ENCODE data around the gene MED26.
A peak's percentile ranks its signal among the peaks of the same experiment; 100 is the strongest.
"Not testable (repeated sequence)": the region's sequence is repeated elsewhere in the genome, so short reads cannot be mapped to it uniquely, and the experiment has no call there.

Gene MED26

DNA sequence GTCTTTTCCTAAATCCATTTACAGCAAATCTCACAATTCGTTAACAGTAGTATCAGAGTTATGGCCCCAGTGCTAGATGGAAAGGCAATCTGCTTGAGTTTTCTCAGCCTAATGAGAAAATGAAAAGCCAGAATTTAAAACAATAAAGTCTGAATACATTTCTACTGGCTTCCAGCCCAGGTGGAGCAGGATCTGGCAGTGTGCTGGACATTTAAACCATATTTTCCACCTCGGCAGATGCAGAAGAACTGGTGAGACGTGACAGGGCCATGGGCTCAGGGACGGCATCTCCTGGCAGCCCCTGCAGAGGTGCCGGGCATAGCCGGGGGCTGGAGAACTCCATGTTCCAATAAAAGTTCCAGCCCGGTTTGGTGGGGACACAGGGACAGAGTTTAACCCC is 24.9 kb upstream of the MED26 start:
- ChIA-PET POLR2A (no interaction called here), CTCF (no interaction called here)
- peaks cover 16 to 81% of the 10 kb centered on the region in 2 experiments for H3K36me3 ChIP-seq (ENCODE audit: control insufficient read depth in 2 of 2, insufficient read depth in 1 of 2, low read length in 2 of 2)
- H3K9me3 ChIP-seq (ENCODE audit: control insufficient read depth, insufficient read depth, low read depth, low read length): no peaks in the 10 kb centered on the region
- H3K4me3 ChIP-seq (ENCODE audit: low read depth, low read length): no peak overlapping the region
- no peak overlapping the region for H3K27ac ChIP-seq (ENCODE audit: extremely low read depth, low read depth, low read length)
- no peaks in the 10 kb centered on the region for H3K4me1 ChIP-seq (ENCODE audit: control insufficient read depth, insufficient read depth, low read length)
- TF ChIP-seq ZNF175 (tag by site-specific recombination; IDR thresholded peaks at IDR 0.05) (no peak), ZNF600 (tag by site-specific recombination; IDR thresholded peaks at IDR 0.05) (no peak), ZNF221 (tag by site-specific recombination; IDR thresholded peaks at IDR 0.05; ENCODE audit: borderline replicate concordance) (no peak), ZNF184 (tag by site-specific recombination; IDR thresholded peaks at IDR 0.05) (no peak), ZNF366 (tag by site-specific recombination; conservative IDR thresholded peaks at IDR 0.05) (no peak), ZNF548 (tag by site-specific recombination; IDR thresholded peaks at IDR 0.05) (no peak), ZNF23 (tag by site-specific recombination; IDR thresholded peaks at IDR 0.05; ENCODE audit: borderline replicate concordance) (no peak), BCL11A (tag by site-specific recombination; IDR thresholded peaks at IDR 0.05; ENCODE audit: low read depth) (no peak), OSR2 (tag by site-specific recombination; IDR thresholded peaks at IDR 0.05) (no peak), SP3 (tag by site-specific recombination; IDR thresholded peaks at IDR 0.05) (no peak), FEZF1 (tag by site-specific recombination; IDR thresholded peaks at IDR 0.05) (no peak), ZNF747 (tag by site-specific recombination; IDR thresholded peaks at IDR 0.05) (no peak)
- TF ChIP-seq, protein P1, sequence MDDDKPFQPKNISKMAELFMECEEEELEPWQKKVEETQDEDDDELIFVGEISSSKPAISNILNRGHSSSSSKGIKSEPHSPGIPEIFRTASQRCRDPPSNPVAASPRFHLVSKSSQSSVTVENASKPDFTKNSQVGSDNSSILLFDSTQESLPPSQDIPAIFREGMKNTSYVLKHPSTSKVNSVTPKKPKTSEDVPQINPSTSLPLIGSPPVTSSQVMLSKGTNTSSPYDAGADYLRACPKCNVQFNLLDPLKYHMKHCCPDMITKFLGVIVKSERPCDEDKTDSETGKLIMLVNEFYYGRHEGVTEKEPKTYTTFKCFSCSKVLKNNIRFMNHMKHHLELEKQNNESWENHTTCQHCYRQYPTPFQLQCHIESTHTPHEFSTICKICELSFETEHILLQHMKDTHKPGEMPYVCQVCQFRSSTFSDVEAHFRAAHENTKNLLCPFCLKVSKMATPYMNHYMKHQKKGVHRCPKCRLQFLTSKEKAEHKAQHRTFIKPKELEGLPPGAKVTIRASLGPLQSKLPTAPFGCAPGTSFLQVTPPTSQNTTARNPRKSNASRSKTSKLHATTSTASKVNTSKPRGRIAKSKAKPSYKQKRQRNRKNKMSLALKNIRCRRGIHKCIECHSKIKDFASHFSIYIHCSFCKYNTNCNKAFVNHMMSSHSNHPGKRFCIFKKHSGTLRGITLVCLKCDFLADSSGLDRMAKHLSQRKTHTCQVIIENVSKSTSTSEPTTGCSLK (tag by site-specific recombination; IDR thresholded peaks at IDR 0.05): no peak
- TF ChIP-seq, protein P2, sequence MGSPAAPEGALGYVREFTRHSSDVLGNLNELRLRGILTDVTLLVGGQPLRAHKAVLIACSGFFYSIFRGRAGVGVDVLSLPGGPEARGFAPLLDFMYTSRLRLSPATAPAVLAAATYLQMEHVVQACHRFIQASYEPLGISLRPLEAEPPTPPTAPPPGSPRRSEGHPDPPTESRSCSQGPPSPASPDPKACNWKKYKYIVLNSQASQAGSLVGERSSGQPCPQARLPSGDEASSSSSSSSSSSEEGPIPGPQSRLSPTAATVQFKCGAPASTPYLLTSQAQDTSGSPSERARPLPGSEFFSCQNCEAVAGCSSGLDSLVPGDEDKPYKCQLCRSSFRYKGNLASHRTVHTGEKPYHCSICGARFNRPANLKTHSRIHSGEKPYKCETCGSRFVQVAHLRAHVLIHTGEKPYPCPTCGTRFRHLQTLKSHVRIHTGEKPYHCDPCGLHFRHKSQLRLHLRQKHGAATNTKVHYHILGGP (tag by site-specific recombination; IDR thresholded peaks at IDR 0.05): no peak
- TF ChIP-seq, protein P3, sequence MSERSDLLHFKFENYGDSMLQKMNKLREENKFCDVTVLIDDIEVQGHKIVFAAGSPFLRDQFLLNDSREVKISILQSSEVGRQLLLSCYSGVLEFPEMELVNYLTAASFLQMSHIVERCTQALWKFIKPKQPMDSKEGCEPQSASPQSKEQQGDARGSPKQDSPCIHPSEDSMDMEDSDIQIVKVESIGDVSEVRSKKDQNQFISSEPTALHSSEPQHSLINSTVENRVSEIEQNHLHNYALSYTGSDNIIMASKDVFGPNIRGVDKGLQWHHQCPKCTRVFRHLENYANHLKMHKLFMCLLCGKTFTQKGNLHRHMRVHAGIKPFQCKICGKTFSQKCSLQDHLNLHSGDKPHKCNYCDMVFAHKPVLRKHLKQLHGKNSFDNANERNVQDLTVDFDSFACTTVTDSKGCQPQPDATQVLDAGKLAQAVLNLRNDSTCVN (tag by site-specific recombination; optimal IDR thresholded peaks at IDR 0.05): no peak
- TF ChIP-seq, protein P4, sequence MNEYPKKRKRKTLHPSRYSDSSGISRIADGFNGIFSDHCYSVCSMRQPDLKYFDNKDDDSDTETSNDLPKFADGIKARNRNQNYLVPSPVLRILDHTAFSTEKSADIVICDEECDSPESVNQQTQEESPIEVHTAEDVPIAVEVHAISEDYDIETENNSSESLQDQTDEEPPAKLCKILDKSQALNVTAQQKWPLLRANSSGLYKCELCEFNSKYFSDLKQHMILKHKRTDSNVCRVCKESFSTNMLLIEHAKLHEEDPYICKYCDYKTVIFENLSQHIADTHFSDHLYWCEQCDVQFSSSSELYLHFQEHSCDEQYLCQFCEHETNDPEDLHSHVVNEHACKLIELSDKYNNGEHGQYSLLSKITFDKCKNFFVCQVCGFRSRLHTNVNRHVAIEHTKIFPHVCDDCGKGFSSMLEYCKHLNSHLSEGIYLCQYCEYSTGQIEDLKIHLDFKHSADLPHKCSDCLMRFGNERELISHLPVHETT (tag by site-specific recombination; IDR thresholded peaks at IDR 0.05): no peak
- TF ChIP-seq, protein P5, sequence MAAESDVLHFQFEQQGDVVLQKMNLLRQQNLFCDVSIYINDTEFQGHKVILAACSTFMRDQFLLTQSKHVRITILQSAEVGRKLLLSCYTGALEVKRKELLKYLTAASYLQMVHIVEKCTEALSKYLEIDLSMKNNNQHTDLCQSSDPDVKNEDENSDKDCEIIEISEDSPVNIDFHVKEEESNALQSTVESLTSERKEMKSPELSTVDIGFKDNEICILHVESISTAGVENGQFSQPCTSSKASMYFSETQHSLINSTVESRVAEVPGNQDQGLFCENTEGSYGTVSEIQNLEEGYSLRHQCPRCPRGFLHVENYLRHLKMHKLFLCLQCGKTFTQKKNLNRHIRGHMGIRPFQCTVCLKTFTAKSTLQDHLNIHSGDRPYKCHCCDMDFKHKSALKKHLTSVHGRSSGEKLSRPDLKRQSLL (tag by site-specific recombination; IDR thresholded peaks at IDR 0.05): no peak

DNA sequence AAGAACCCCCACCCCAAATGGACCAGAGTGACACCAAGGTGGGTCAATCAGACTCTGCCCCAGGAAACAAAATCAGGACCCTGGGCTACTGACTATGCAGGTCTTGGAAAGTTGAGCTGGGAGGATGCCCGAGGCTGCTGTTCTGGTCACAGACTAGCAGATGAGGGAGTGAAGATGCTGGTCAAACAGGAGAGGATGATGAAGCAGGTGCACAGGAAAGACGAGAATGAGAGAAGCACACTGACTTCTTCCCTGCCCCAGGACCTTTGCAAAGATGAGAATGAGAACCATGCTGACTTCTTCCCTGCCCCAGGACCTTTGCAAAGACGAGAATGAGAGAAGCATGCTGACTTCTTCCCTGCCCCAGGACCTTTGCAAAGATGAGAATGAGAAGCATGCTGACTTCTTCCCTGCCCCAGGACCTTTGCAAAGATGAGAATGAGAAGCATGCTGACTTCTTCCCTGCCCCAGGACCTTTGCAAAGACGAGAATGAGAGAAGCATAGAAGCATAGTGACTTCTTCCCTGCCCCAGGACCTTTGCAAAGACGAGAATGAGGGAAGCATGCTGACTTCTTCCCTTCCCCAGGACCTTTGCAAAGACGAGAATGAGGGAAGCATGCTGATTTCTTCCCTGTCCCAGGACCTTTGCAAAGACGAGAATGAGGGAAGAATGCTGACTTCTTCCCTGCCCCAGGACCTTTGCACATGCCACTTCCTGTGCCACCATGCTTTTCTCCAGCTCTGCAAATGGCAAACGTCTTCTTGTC is 23.6 kb upstream of the MED26 start:
- peaks cover 21 to 80% of the 10 kb centered on the region in 2 experiments for H3K36me3 ChIP-seq (ENCODE audit: control insufficient read depth in 2 of 2, insufficient read depth in 1 of 2, low read length in 2 of 2)
- POLR2A ChIA-PET: interaction anchor here (0.7 kb wide), 1 partner anchor 43 kb away, joined by 3 read pairs; no protein-coding TSS in a partner anchor
- not testable (repeated sequence) for H3K9me3 ChIP-seq (ENCODE audit: control insufficient read depth, insufficient read depth, low read depth, low read length)

More for the DNA sequence above, 23.6 kb upstream of the MED26 start:
- H3K4me3 ChIP-seq (ENCODE audit: low read depth, low read length); H3K27ac ChIP-seq (ENCODE audit: extremely low read depth, low read depth, low read length); CTCF ChIA-PET; H3K4me1 ChIP-seq (ENCODE audit: control insufficient read depth, insufficient read depth, low read length): not testable (repeated sequence)
- peak; percentile 99 for TF ChIP-seq ZNF623 (tag by site-specific recombination; IDR thresholded peaks at IDR 0.05)

Measured in HEK293 (cell line).